ENCODE measurements around the gene MGAT5B.

DNA sequence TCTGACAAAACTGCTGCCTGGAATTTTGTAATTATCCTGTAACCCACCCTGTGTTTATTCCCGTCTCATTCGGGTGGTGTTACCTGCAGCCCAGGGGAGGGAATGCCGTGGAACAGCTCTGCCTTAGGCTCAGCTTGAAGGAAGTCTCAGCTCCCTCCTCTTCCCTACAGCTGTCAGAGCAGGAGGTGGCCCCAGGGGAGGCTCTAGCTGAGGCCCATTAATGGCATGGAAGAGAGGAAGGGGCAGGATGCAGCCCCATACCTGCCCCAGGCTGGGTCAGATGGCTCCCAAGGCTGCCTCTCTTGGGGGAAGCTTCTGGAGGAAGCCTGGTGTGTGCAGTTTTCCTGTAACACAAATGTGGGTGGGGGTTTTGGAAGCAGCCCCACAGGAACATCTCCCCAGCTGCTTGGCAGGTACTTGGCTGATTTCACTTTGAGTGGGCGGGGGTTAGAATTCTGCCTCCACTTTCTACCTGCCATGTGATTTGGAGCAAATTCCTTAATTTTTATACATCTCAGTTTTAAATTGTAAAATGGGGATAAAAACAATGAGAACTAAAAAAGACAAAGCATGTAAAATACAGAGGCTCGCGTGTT lies 103.9 kb downstream of the MGAT5B start:
- no peak for TF ChIP-seq POLR2AphosphoS5 (IDR thresholded peaks at IDR 0.05; ENCODE audit: low read depth, low read length)
- TF ChIP-seq POLR2A (IDR thresholded peaks at IDR 0.05; ENCODE audit: low read depth, low read length) = no peak
- no peak for TF ChIP-seq TAF1 (IDR thresholded peaks at IDR 0.05; ENCODE audit: borderline replicate concordance, low read depth, low read length)

Data from GM12892 (cell line).